GM21737 (cell line): ENCODE measurements around the gene PPP2R5C.

ENCODE experiments used
- ATAC-seq: cut with Tn5 transposase; IDR thresholded peaks from one replicate; pipeline ENCODE4 v1.9.1; 2021; ENCODE audit warnings: mild to moderate bottlenecking, moderate library complexity; ENCODE audit not compliant: unreplicated experiment

The PPP2R5C gene

DNA sequence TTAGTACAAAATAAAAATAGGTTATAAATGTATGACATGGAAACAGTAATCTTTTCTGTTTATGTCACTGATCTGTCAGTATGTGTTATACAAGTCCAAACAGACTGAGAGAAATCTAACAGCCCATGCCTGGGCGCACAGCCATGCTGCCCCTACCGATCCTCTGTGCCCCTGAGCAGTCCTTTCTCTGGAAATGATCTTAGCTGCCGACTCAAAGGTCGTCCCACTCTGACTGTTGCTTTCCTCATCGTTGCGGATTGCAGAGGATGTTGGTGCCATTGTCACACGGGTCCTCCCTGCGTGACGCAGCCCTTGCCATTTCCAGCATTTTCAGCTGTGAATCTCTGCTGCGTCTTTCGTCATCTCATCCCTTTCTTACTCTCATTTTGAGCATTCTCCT lies 119.9 kb downstream of the PPP2R5C start:
- no peak for ATAC-seq

- ATAC-seq: no peak
These were observed 120.8 kb downstream of the PPP2R5C start for GRCh38 chr14:101882141-101882935.

GRCh38 chr14:101884089-101884933 lies 122.8 kb downstream of the PPP2R5C start:
- no peak for ATAC-seq

DNA sequence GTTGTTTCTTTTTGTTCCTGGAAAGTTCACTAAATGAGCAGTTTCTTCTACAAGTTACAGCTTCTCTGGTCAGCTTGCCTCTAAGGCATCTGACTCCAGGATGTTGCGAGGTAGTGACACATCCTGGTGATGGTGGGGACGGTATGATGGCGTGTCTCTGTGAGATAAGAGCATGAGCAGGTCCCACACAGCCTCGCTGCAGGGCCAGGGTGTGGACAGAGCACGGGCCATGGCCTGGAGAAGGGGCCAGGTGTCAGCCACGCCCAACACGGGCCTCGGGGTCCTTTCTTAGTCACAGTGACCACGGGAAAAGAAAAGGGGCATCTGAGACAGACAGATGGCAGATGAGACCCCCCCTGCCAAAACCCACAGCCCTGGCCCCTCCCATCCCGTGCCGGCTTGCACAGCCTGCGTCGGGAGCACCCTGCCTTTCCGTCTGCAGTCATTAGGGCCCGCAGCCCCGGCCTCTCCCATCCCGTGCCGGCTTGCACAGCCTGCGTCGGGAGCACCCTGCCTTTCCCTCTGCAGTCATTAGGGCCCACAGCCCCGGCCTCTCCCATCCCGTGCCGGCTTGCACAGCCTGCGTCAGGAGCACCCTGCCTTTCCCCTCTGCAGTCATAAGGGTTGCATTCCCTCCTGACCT lies 123.5 kb downstream of the PPP2R5C start:
- no peak for ATAC-seq

DNA sequence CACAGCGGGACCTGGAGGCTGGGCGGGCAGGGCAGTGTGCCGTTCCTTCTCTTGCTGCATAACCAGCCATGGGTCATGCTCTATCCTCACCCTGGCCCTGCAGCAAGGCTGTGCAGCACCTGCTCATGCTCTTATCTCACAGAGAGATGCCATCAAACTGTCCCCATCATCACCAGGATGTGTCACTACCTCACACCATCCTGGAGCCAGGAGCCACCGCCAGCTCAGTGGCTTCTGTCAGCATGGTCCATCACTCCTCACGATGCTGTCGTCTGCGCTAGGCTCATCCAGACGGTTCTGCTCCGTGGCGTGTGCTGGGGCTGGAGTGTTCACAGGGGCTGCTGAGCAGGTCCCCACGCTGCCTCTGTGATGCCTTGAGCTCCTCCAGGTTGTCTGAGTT lies 125.7 kb downstream of the PPP2R5C start:
- ATAC-seq: no peak

DNA sequence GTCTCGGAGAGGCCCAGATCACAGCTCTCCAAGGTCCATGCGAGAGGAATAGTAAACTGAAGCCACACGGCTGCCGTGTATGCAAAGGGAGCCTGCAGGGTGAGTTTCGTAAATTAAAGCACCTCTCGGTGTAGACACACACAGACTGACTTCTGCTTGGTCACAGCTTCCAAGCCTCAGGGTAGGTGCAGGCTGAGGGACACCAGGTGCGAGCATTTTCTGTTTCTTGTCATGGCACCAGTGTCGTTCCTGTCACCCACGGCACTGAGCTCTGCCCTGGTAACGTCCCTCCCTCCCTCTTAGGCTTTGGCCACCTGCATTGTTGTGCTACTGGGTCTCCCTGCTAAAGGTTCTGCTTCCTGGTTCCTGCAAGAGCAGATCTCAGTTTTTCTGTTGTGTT lies 126.7 kb downstream of the PPP2R5C start:
- ATAC-seq: no peak

GRCh38 chr14:101889366-101889765 lies 127.9 kb downstream of the PPP2R5C start:
- ATAC-seq: no peak

GRCh38 chr14:101889898-101890297 lies 128.4 kb downstream of the PPP2R5C start:
- ATAC-seq: no peak

DNA sequence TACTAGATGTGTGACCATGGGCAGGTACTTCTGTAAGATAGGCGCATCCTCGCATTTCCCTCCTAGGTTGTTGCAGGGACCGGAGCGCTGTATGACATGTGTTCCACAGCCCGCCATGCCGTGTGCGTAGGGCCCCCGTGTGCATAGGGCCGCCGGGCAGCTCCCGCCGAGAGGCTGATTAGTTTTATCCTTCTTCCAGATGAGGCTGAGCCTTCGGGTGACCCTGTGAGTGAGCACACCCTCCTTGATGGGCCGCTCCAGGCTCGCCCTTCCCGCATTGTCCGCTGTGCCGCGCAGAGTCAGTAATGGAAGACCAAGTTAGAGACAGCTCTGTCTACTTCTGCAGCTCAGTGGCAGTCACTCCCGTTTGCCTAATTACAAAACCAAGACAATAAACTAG lies 130.0 kb downstream of the PPP2R5C start:
- no peak for ATAC-seq

DNA sequence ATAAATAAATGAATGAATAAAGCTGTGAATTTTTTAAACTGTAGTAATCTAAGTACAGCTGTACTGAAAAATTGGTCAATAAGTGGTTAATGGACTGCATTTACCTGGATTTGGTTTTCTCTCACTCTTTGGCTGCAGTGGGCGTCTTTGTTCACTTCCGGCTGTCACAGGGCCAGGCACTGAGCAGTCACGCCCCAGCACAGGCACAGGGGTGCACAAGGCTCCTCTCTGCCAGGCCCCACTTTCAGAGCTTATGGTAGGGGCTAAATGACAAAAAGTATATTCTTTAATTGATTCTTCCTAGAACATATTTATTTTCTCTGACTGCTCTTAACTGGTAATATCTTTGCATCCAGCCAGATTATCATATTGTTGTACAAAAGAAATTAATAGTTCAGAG lies 132.2 kb downstream of the PPP2R5C start:
- no peak for ATAC-seq

DNA sequence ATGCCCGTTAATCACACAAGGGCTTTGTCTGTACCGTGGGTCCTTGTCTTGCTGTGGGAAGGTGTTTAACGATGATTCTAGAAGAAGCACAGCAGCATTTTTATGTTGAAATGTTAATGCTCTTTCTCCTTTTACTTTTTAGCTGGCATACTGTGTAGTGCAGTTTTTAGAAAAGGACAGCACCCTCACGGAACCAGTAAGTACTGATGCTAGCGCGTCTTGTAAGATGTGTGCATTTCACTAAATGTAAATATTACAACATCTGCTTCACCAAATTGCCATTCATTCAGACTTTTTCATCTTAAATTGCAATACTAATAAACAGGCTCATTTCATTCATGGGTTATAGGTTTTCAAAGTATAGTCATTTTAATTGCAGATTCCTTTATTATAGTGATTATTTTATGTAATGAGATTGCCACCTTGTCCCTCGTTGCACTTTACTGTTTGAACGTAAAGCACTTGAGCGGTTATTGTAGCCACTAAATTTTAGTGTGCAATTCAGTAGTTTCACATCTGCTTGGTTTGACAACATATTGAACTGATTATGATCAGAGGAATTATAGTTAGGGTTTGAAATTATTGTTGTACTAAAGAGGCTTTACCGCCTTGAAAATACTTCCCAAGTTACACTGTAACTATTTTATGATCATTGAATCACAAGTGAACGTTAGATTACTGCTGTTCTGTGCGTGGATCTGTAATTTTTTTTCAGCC lies 133.0 kb downstream of the PPP2R5C start:
- no peak for ATAC-seq

DNA sequence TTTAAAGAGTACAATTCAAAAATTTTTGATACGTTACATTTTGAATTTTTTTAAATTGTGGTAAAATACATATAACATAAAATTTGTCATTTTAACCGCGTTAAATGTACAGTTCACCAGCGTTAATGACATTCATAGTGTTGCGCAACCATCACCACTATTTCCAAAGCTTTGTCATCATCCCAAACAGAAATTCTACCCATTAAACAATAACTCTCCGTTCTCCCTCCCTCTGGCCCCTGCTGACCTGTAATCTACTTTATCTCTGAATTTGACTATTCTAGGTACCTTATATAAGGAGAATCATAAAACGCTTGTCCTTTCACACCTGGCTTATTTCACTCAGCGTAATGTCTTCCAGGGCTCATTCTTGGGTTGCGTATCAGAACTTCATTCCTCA lies 133.7 kb downstream of the PPP2R5C start:
- ATAC-seq: no peak

DNA sequence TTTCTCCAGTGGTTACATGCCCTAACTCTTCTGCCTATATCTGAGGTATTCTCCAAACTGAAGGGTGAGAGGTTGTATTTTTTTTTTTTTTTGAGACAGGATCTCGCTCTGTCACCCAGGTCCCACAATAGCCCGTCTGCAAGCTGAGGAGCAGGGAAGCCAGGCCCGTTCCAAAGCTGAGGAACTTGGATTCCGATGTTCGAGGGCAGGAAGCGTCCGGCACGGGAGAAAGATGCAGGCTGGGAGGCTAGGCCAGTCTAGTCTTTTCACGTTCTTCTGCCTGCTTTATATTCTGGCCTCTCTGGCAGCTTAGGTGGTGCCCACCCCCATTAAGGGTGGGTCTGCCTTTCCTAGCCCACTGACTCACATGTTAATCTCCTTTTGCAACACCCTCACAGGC lies 135.8 kb downstream of the PPP2R5C start:
- no peak for ATAC-seq

DNA sequence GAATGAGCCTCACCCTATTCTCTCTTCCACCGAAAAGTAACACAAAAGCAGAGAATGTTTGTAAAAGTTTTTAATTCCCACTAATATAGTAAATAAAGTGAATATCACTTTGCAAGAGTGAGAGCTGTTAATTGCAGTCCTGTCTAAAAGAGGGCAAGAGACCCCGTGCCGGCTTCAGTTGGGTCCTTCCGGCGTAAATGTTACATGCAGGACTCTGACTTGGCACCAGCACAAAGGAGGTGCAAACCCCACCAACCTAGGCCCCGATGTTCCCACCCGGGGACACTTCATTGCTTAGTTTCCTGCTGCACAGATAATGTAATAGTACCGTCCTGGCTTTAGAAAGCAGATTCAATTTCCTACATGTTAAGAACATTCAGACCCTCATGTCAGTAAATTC lies 136.9 kb downstream of the PPP2R5C start:
- no peak for ATAC-seq

GRCh38 chr14:101899263-101899662 lies 137.8 kb downstream of the PPP2R5C start:
- no peak for ATAC-seq

DNA sequence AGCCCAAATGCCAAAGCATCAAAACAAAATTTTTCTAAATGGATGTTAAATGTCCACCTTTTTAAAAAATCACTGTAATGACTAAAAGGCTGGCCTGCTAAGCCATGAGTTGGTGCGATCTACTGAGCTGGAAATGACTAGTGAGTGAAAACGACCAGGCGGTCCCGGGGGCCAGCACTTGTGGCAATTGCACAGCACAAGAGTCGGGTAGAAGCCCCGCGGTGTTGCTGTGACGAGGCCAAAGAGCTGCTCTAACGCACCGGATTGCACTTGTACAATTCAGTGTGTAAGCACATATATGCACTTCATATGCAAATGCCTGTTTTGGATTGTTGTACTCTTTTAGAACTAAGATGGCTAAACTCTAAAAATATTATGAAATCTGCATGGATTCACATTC lies 138.7 kb downstream of the PPP2R5C start:
- no peak for ATAC-seq

DNA sequence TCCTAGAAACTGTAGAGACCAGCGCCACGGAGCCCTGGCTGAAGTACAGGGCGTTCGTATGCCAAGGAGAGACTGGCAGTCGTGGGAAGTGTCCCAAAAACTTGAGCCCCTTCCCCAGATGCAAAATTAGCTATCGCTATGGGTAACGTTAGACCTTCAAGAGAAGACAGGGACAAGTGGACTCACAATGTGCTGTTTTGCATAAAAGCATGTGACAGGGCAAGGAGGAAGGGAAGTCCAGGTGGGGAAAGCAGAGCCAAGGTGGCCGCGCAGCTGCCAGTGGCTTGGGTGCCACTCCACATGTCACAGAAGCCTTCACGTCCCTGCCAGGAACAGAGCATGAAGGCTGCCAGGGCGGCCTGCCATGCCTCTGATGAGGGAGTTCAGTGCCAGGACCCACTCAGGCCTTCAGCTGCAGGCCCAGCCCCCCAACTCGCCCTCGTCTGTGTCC lies 141.6 kb downstream of the PPP2R5C start:
- ATAC-seq: no peak

- ATAC-seq: no peak
These were observed 144.1 kb downstream of the PPP2R5C start for GRCh38 chr14:101905614-101906013.

- no peak for ATAC-seq
These were observed 145.1 kb downstream of the PPP2R5C start for GRCh38 chr14:101906645-101907044.

DNA sequence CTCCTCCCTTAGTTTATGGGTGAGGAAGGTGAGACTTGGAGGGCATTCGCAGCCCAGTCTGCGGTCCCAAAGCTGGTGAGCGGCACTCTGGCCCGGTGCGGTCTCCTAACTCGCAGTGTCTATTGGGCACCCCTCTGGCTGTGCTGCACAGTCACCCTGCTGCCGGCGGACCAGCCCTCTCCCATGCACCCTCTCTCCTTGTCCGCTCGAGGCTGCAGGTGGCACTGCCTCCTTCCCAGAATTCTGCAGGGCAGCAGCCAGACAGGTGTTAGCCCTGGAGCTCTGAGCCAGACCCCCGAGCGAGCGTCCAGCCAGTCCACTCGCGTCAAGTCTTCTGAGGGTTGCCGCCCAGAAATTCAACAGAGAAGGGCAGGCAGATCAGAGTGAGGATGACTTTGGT lies 146.1 kb downstream of the PPP2R5C start:
- ATAC-seq: no peak

- no peak for ATAC-seq
These were observed 147.3 kb downstream of the PPP2R5C start for GRCh38 chr14:101908795-101909194.
